Activated naive CD4-positive, alpha-beta T cell treated with anti-CD3 and anti-CD28 coated beads for 36 hours (primary cell): Measurements from ENCODE around the gene EVL. TPM values are rescaled to one million over a fixed set of nuclear protein-coding genes. Genes with fewer than 3 reads are reported as not detected.

ENCODE experiments used
- CTCF ChIA-PET: fragments of 350-600 bp; sonication (Branson Sonifier 250); formaldehyde crosslinking; loops from one replicate; lab custom pipeline; 2021; ENCODE audit warnings: antibody characterized with exemption; lab: Charles Lee
- DNase-seq: peaks from one replicate; pipeline ENCODE4 v3.0.0-alpha.2; 2020
- H3K27ac Mint-ChIP-seq: one replicate; pipeline ENCODE4 v1.8.0; 2021; ENCODE audit warnings: mild to moderate bottlenecking, mixed read lengths
- H3K27me3 Mint-ChIP-seq: one replicate; pipeline ENCODE4 v1.8.0; 2021; ENCODE audit warnings: low read depth, mixed read lengths
- H3K36me3 Mint-ChIP-seq: one replicate; pipeline ENCODE4 v1.8.0; 2021; ENCODE audit warnings: low read depth, mixed read lengths
- H3K4me1 Mint-ChIP-seq: one replicate; pipeline ENCODE4 v1.8.0; 2021; ENCODE audit warnings: low read depth, mixed read lengths
- H3K4me3 Mint-ChIP-seq: one replicate; pipeline ENCODE4 v1.8.0; 2021; ENCODE audit warnings: mild to moderate bottlenecking, moderate library complexity, mixed read lengths
- H3K9me3 Mint-ChIP-seq: one replicate; pipeline ENCODE4 v1.8.0; 2021; ENCODE audit warnings: mixed read lengths
- intact Hi-C: fragments of 100-400 bp; cut with micrococcal nuclease; formaldehyde crosslinking; loops from one replicate; pipeline ENCODE4 v1.15.1; 2023
- total RNA-seq, 2 experiments: library from RNA; stranded (reverse); gene quantifications; one replicate each; pipeline ENCODE4 v1.2.3, GENCODE V29; 2021

Gene EVL
- total RNA-seq, 2 experiments from 2014 or later, result 173 to 175 TPM

DNA sequence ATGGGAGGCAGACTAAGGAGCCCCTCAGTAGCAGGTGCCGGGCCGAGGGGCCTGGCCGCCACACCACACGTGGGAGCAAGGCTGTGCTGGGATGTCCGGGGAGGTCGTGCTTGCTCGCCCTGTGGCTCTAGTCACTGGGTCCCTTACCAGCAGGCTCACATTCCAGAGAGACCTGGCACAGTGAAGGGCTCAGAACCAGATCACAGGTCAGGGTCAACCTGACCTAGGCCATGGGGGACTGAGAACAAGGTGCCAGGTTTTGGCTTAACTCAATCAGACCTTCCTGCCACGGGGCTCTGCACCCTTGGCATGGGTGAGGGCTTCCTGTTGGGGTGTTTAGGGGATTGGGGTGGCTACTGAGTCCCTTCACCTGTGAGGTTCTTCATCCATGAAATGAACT is 72.0 kb downstream of the EVL start:
- DNase-seq, result no peak
- no peaks in the 10 kb centered on the region for H3K4me1 Mint-ChIP-seq
- no peak overlapping the region for H3K4me3 Mint-ChIP-seq
- intact Hi-C loops, result no loop called here
- H3K27me3 Mint-ChIP-seq, result no peaks in the 10 kb centered on the region
- no peaks in the 10 kb centered on the region for H3K9me3 Mint-ChIP-seq
- H3K36me3 Mint-ChIP-seq, result peaks cover 17% of the 10 kb centered on the region
- no peak overlapping the region for H3K27ac Mint-ChIP-seq
- CTCF ChIA-PET, result no interaction called here

DNA sequence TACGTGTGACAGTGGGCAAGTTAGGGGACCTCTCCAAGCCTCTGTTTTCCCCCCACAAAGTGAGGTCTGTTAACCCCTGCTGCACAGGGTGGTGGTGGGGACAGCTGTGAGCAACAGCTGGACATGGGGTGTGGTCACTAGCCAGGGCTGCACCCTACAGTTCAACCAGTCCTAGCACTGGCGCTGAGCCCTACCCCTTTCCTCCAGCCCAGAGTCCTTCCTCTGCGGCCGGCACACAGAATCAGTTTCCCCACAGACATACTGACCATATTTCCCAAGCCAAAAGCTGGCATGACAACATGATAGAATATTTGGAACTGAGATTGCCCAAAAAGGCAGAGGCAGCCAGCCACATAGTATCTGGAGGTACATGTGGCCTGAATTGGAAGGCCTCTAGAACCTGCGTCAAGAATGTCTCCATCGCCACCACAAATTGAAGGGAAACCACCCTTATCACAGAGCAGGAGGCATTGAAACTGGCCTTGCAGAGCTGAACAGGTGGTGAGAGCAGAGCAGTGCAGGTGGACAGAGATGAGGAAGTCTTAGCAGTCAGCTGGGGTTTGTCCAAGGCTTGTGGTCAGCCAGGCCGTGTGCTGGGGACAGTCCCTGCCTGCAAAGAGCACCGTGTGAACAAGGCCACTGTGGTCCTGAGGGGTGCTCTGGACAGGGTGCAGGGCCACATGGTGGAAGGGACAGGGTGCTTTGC is 73.0 kb downstream of the EVL start:
- no peaks in the 10 kb centered on the region for H3K4me1 Mint-ChIP-seq
- CTCF ChIA-PET, result interaction anchor here (0.7 to 0.9 kb wide), 2 partner anchors 154 to 155 kb away, joined by 3 to 4 read pairs; no protein-coding TSS in a partner anchor
- no peaks in the 10 kb centered on the region for H3K9me3 Mint-ChIP-seq
- DNase-seq, result no peak
- intact Hi-C loops, result no loop called here
- H3K27ac Mint-ChIP-seq, result peak overlapping the region; percentile 43
- H3K4me3 Mint-ChIP-seq, result no peak overlapping the region
- peaks cover 14% of the 10 kb centered on the region for H3K36me3 Mint-ChIP-seq
- no peaks in the 10 kb centered on the region for H3K27me3 Mint-ChIP-seq

DNA sequence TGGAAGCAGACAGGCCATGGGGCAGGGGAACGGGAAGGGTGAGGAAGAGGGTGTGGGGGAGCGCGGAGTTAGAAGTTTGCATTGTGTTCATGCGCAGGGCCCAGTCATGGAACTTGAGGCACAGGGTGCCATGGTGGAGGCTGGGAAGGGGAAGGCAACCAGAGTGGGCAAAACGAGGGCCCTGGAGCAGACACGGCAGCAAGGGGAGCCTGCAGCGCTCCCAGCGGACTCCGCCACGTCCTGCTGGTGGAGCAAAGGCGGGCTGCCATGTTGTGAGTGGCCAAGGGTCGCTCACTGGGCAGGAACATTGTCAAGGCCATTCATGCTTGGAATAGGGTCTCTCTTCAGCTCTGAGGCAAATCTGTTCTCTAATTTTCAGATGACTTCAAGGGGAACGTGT is 73.7 kb downstream of the EVL start:
- H3K27ac Mint-ChIP-seq, result peak overlapping the region; percentile 43
- no peak overlapping the region for H3K4me3 Mint-ChIP-seq
- H3K36me3 Mint-ChIP-seq, result peaks cover 14% of the 10 kb centered on the region
- no peaks in the 10 kb centered on the region for H3K4me1 Mint-ChIP-seq
- DNase-seq, result no peak
- CTCF ChIA-PET, result interaction anchor here (1.0 kb wide), 1 partner anchor 31 kb away, joined by 4 read pairs; no protein-coding TSS in a partner anchor
- no peaks in the 10 kb centered on the region for H3K9me3 Mint-ChIP-seq
- intact Hi-C loops, result no loop called here
- no peaks in the 10 kb centered on the region for H3K27me3 Mint-ChIP-seq

- H3K27me3 Mint-ChIP-seq, result no peaks in the 10 kb centered on the region
- intact Hi-C loops, result no loop called here
Measured at GRCh38 chr14:100140452-100141078, 75.3 kb downstream of the EVL start.

GRCh38 chr14:100141098-100141497 is 75.9 kb downstream of the EVL start:
- no peak overlapping the region for H3K4me3 Mint-ChIP-seq
- H3K4me1 Mint-ChIP-seq, result peaks cover under 1% of the 10 kb centered on the region
- H3K27ac Mint-ChIP-seq, result no peak overlapping the region
- intact Hi-C loops, result no loop called here
- DNase-seq, result no peak
- CTCF ChIA-PET, result interaction anchor here (3.6 kb wide), 1 partner anchor 15 kb away, joined by 14 read pairs; no protein-coding TSS in a partner anchor
- H3K9me3 Mint-ChIP-seq, result no peaks in the 10 kb centered on the region
- peaks cover 12% of the 10 kb centered on the region for H3K36me3 Mint-ChIP-seq
- H3K27me3 Mint-ChIP-seq, result no peaks in the 10 kb centered on the region

More at GRCh38 chr14:100140452-100141078, 75.3 kb downstream of the EVL start:
- CTCF ChIA-PET, result no interaction called here
- no peaks in the 10 kb centered on the region for H3K9me3 Mint-ChIP-seq
- H3K4me3 Mint-ChIP-seq, result no peak overlapping the region
- peaks cover 14% of the 10 kb centered on the region for H3K36me3 Mint-ChIP-seq
- no peak for DNase-seq
- H3K27ac Mint-ChIP-seq, result no peak overlapping the region
- no peaks in the 10 kb centered on the region for H3K4me1 Mint-ChIP-seq

- no peak for DNase-seq
- intact Hi-C loops, result no loop called here
- no peak overlapping the region for H3K27ac Mint-ChIP-seq
- H3K36me3 Mint-ChIP-seq, result peaks cover 12% of the 10 kb centered on the region
- no peak overlapping the region for H3K4me3 Mint-ChIP-seq
- peaks cover 11% of the 10 kb centered on the region for H3K4me1 Mint-ChIP-seq
- H3K27me3 Mint-ChIP-seq, result no peaks in the 10 kb centered on the region
- no peaks in the 10 kb centered on the region for H3K9me3 Mint-ChIP-seq
- CTCF ChIA-PET, result interaction anchor here (0.9 to 3.6 kb wide), 2 partner anchors 9 to 14 kb away, joined by 4 to 14 read pairs; no protein-coding TSS in a partner anchor
Measured at GRCh38 chr14:100142073-100143040, 77.1 kb downstream of the EVL start.

DNA sequence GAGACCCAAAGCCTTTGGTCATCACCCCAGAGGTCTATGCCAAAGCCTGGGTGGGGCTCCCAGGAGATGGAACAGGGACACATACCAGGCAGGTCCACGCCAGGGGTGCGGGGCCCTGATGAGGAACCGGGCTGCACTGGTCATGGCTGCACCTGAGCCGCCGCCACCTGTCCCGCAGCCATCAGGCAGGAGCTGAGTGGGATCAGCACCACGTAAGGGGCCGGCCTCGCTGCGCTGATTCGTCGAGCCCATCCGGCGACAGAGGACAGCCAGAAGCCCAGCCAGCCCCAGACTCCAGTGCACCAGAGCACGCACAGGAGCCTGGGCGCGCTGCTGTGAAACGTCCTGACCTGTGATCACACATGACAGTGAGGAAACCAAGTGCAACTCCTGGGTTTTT is 78.3 kb downstream of the EVL start:
- Mint-ChIP-seq H3K36me3 (peaks cover 9% of the 10 kb centered on the region), H3K9me3 (no peaks in the 10 kb centered on the region), H3K4me1 (peaks cover 16% of the 10 kb centered on the region), H3K27ac (no peak overlapping the region), H3K27me3 (no peaks in the 10 kb centered on the region), H3K4me3 (no peak overlapping the region)
- intact Hi-C loops, result no loop called here
- no peak for DNase-seq
- CTCF ChIA-PET, result interaction anchor here (0.5 to 3.6 kb wide), 2 partner anchors 13 to 47 kb away, joined by 3 to 14 read pairs; no protein-coding TSS in a partner anchor

GRCh38 chr14:100143934-100144333 is 78.7 kb downstream of the EVL start:
- no peak overlapping the region for H3K4me3 Mint-ChIP-seq
- CTCF ChIA-PET, result interaction anchor here (0.5 to 3.6 kb wide), 2 partner anchors 12 to 46 kb away, joined by 3 to 14 read pairs; no protein-coding TSS in a partner anchor
- peaks cover 16% of the 10 kb centered on the region for H3K4me1 Mint-ChIP-seq
- peaks cover 9% of the 10 kb centered on the region for H3K36me3 Mint-ChIP-seq
- no peaks in the 10 kb centered on the region for H3K27me3 Mint-ChIP-seq
- DNase-seq, result no peak
- no peaks in the 10 kb centered on the region for H3K9me3 Mint-ChIP-seq
- intact Hi-C loops, result no loop called here
- no peak overlapping the region for H3K27ac Mint-ChIP-seq

- CTCF ChIA-PET, result interaction anchor here (3.6 kb wide), 1 partner anchor 12 kb away, joined by 14 read pairs; no protein-coding TSS in a partner anchor
- Mint-ChIP-seq H3K27ac (no peak overlapping the region), H3K36me3 (peaks cover 5% of the 10 kb centered on the region), H3K4me3 (no peak overlapping the region), H3K9me3 (no peaks in the 10 kb centered on the region), H3K4me1 (peaks cover 16% of the 10 kb centered on the region), H3K27me3 (no peaks in the 10 kb centered on the region)
- no peak for DNase-seq
- intact Hi-C loops, result no loop called here
Measured at GRCh38 chr14:100144645-100144995, 79.4 kb downstream of the EVL start.

DNA sequence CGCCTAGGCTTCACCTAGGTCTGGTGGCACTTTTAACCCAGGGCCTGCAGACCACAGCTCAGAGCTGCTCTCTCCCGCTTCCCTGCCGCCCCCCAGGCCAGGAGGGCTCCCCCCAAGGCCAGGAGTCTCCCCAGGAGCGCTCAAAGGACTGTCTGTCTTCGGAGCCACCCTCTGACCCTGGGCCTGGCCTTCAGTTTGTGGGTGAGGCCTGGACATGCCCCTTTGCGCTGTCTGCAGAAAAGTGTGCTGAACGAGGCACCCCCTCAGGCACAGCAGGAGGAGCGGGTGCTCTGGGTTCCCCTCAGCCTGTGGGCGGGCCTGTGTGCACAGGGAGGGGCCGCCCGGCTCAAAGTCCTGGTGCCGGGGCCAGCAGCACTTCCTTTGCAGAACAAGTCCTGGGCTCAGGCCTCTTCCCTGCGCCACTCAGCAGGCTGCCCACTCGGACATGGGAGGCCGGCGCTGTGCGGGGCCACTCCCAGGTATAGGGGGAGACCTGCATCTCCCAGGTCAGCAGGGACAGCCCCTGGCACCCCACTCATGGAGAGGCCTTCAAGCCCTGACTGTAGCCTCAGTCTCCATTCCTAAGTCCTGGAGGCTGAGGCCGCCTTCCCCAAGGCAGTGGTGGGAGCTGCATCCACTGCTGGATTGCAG is 79.9 kb downstream of the EVL start:
- H3K4me3 Mint-ChIP-seq, result no peak overlapping the region
- CTCF ChIA-PET, result interaction anchor here (0.6 to 3.6 kb wide), 2 partner anchors 11 to 1466 kb away, joined by 4 to 14 read pairs; no protein-coding TSS in a partner anchor
- DNase-seq, result no peak
- peaks cover 16% of the 10 kb centered on the region for H3K4me1 Mint-ChIP-seq
- no peak overlapping the region for H3K27ac Mint-ChIP-seq
- H3K36me3 Mint-ChIP-seq, result peaks cover 5% of the 10 kb centered on the region
- intact Hi-C loops, result no loop called here
- no peaks in the 10 kb centered on the region for H3K9me3 Mint-ChIP-seq
- H3K27me3 Mint-ChIP-seq, result no peaks in the 10 kb centered on the region

DNA sequence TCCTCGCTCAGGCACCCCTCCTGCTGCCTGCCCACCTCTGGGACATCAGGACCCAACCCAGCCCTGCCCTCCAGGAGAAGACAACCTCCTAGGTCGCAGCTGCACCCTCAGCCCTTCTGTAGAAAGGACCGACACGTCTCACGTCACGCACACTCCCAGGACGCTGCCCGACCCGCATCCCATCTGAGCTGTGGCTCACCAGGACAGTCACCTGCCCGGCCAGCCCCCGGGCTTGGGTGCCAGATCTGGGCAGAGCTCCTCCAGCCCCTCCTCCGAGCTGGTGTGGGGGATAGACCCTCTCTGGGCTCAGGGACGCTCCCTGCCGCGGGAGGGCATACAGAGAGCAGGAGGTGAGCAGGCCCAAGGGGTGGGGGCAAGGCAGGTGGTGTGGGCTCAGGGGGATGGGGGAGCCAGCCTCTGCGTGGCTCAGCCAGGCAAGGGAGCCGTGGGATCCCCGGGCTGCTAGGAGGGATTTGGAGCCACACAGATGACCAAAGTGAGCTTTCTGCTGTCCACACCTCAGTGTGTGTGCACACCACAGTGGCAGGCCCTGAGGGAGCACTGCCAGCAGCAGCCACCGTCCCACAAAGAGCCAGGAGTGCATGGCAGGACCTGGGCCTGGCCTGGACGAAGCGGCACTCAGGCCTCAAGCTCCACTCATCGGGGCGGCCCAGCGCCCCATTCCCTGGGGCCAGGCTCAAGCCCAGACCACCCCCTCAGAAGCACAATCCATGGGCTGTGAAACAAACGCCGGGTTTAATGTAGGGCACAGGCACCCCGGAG is 80.7 kb downstream of the EVL start:
- Mint-ChIP-seq H3K27me3 (no peaks in the 10 kb centered on the region), H3K9me3 (no peaks in the 10 kb centered on the region), H3K27ac (peak overlapping the region; percentile 59), H3K4me1 (peaks cover 16% of the 10 kb centered on the region), H3K36me3 (peaks cover 5% of the 10 kb centered on the region), H3K4me3 (no peak overlapping the region)
- no peak for DNase-seq
- CTCF ChIA-PET, result interaction anchor here (0.5 to 0.6 kb wide), 2 partner anchors 85 to 1466 kb away, joined by 3 to 4 read pairs; no protein-coding TSS in a partner anchor
- intact Hi-C loops, result no loop called here
